K562 (cell line): ENCODE data around the gene LYRM1. TPM values are rescaled to one million over a fixed set of nuclear protein-coding genes. Genes with fewer than 3 reads are reported as not detected.

Experiments used
- ATAC-seq: fragments of 200-7000 bp; cut with Tn5 transposase; 3 replicates; pipeline ENCODE4 v1.9.1; 2020; ENCODE audit warnings: moderate library complexity
- BruUV-seq: library from RNA; stranded (reverse); fragments of 400-500 nt; replicated peaks from 2 replicates; lab custom pipeline; 2021; lab: Mats Ljungman, UMichigan
- CTCF ChIA-PET: fragments of 300-600 bp; formaldehyde crosslinking; extraction: SDS; loops from one replicate; lab custom pipeline; 2021; ENCODE audit warnings: low intra/inter-chr PET ratio; lab: Yijun Ruan, JAX
- POLR2A ChIA-PET: fragments of 300-600, 350-650 bp; sonication (Branson Sonifier 250); formaldehyde crosslinking; extraction: SDS; loops from one replicate; lab custom pipeline; 2021; ENCODE audit warnings: antibody characterized with exemption, inconsistent platforms; lab: Yijun Ruan, JAX
- DNase-seq, 4 experiments: peaks; one replicate each; pipeline versions ENCODE4 v3.0.0 to v3.0.0-alpha.2; 2011 to 2018; ENCODE audit warnings: low spot score in 3 of 4, mixed read lengths in 3 of 4; ENCODE audit errors: extremely low read depth in 1 of 4
- FAIRE-seq: peaks from 2 replicates; lab custom pipeline; 2011; peaks lifted over from hg19 to GRCh38; lab: Jason Lieb, UNC
- H2AFZ ChIP-seq: 2 replicates; pipeline ENCODE4 v1.6.0; 2011; ENCODE audit warnings: low read depth, low read length, control low read depth, inconsistent platforms
- H3K27ac ChIP-seq: fragments of 200-600 bp; 3 replicates; pipeline ENCODE4 v1.8.0; 2011; ENCODE audit warnings: low read depth, mild to moderate bottlenecking, control low read depth, inconsistent platforms, low read length, moderate library complexity, mixed read lengths; ENCODE audit errors: extremely low read depth
- H3K27me3 ChIP-seq, 2 experiments: fragments of 300-600 bp in 1 of 2; 2 replicates in 1 of 2; 3 replicates in 1 of 2; pipeline versions ENCODE4 v1.6.0 to v1.8.0; 2011; ENCODE audit warnings: inconsistent platforms in 2 of 2, low read length in 2 of 2, mild to moderate bottlenecking in 1 of 2, mixed read lengths in 1 of 2, moderate library complexity in 1 of 2; ENCODE audit not compliant: control insufficient read depth in 2 of 2, insufficient read depth in 2 of 2
- H3K36me3 ChIP-seq: fragments of 300-600 bp; 3 replicates; pipeline ENCODE4 v1.8.0; 2011; ENCODE audit warnings: mild to moderate bottlenecking, low read length, inconsistent platforms; ENCODE audit not compliant: control insufficient read depth, insufficient read depth
- H3K4me1 ChIP-seq, 2 experiments: fragments of 200-600 bp in 1 of 2; replicated peaks in 1 of 2; 2 replicates in 1 of 2; 3 replicates in 1 of 2; pipeline versions ENCODE4 v1.5.1 to v1.8.0; 2011; ENCODE audit warnings: inconsistent platforms in 2 of 2, low read length in 2 of 2, mild to moderate bottlenecking in 1 of 2, mixed read lengths in 1 of 2, moderate library complexity in 1 of 2; ENCODE audit not compliant: control insufficient read depth in 2 of 2, insufficient read depth in 2 of 2
- H3K4me2 ChIP-seq: 2 replicates; pipeline ENCODE4 v1.6.1; 2011; ENCODE audit warnings: low read length, control low read depth, inconsistent platforms, mixed read lengths; ENCODE audit not compliant: insufficient read depth
- H3K4me3 ChIP-seq: fragments of 200-600 bp; sonication (generic), shearing (Covaris generic); 2 replicates; pipeline ENCODE4 v1.5.1; 2016; ENCODE audit warnings: control low read depth, inconsistent platforms
- H3K79me2 ChIP-seq: fragments of 200-600 bp; 3 replicates; pipeline ENCODE4 v1.8.0; 2011; ENCODE audit warnings: low read length, inconsistent platforms; ENCODE audit not compliant: control insufficient read depth, insufficient read depth
- H3K9ac ChIP-seq, 2 experiments: 2 replicates each; pipeline versions ENCODE4 v1.6.0 to v1.6.1; 2011; ENCODE audit warnings: low read depth in 2 of 2, low read length in 2 of 2, control low read depth in 1 of 2, inconsistent platforms in 1 of 2, mild to moderate bottlenecking in 1 of 2, mixed read lengths in 1 of 2; ENCODE audit not compliant: insufficient read depth in 1 of 2
- H3K9me1 ChIP-seq: one replicate; pipeline ENCODE4 v1.6.0; 2011; ENCODE audit warnings: inconsistent platforms, mild to moderate bottlenecking, low read length, moderate library complexity; ENCODE audit not compliant: control insufficient read depth, insufficient read depth
- H3K9me3 ChIP-seq: replicated peaks from 2 replicates; pipeline ENCODE4 v1.5.1; 2011; ENCODE audit warnings: low read depth, low read length, inconsistent platforms; ENCODE audit not compliant: control insufficient read depth, insufficient read depth
- H4K20me1 ChIP-seq: replicated peaks from 2 replicates; pipeline ENCODE4 v1.6.1; 2011; ENCODE audit warnings: low read length, inconsistent platforms, mixed read lengths; ENCODE audit not compliant: control insufficient read depth, insufficient read depth
- ATF6 ChIP-seq: sonication (generic); formaldehyde crosslinking; IDR thresholded peaks from 2 replicates; pipeline ENCODE4 v1.4.0; 2020; ENCODE audit warnings: mild to moderate bottlenecking, missing genetic modification reagents
- HMBOX1 ChIP-seq: sonication (generic); IDR thresholded peaks from 2 replicates; pipeline ENCODE4 v1.6.1; 2016
- NRF1 ChIP-seq, 2 experiments: fragments of 450-650 bp; IDR thresholded peaks in 1 of 2; conservative IDR thresholded peaks in 1 of 2; 2 replicates each; pipeline ENCODE4 v1.6.1; 2014; ENCODE audit warnings: mild to moderate bottlenecking in 2 of 2
- SFPQ ChIP-seq: fragments of 200-400 bp; formaldehyde crosslinking; IDR thresholded peaks from 2 replicates; pipeline ENCODE4 v1.6.1; 2017; ENCODE audit warnings: mild to moderate bottlenecking, low read depth, low read length, moderate library complexity
- ZFX ChIP-seq: sonication (generic); formaldehyde crosslinking; IDR thresholded peaks from 2 replicates; pipeline ENCODE4 v1.8.0; 2022; ENCODE audit warnings: mild to moderate bottlenecking, missing genetic modification reagents, moderate library complexity
- ZNF197 ChIP-seq: fragments of 200-800 bp; sonication (Bioruptor generic); IDR thresholded peaks from 2 replicates; pipeline ENCODE4 v1.6.1; 2016; ENCODE audit warnings: low read depth, missing genetic modification characterization, missing compliant biosample characterization
- ZNF764 ChIP-seq: fragments of 250-450 bp; sonication (Bioruptor Pico); IDR thresholded peaks from 2 replicates; pipeline ENCODE4 v1.4.0; 2020; ENCODE audit warnings: low read depth, mild to moderate bottlenecking, moderate library complexity
- WGBS: fragments of 100-300 bp; shearing (Covaris generic); methylation state at CpG from one replicate; pipeline ENCODE4 v1.1.6; 2016; ENCODE audit warnings: low coverage, mixed read lengths; ENCODE audit not compliant: insufficient coverage; ENCODE audit errors: missing lambda C conversion rate; 5-methylcytosine and 5-hydroxymethylcytosine counted together
- in situ Hi-C: fragments of 300-500 bp; cut with MboI; formaldehyde crosslinking; loops from 4 replicates; pipeline ENCODE4 v1.15.0; 2018; ENCODE audit warnings: inconsistent platforms, mixed read lengths
- intact Hi-C: fragments of 100-400 bp; cut with micrococcal nuclease; formaldehyde crosslinking; loops from 2 replicates; pipeline ENCODE4 v1.14.2; 2022
- polyA plus RNA-seq, 8 experiments: library from polyadenylated mRNA; depleted of rRNA in 4 of 8; stranded (reverse) in 5 of 8; unstranded in 3 of 8; fragments of >200 nt; fragmentation: Nextera tagmentation in 2 of 8; fragmentation: Illumina TruSeq in 1 of 8; extraction: Ambion mirVana in 2 of 8; extraction: Trizol in 1 of 8; gene quantifications; 2 replicates each; pipeline versions ENCODE4 v1.2.1 to v1.2.3, GENCODE V29; 2011 to 2014; ENCODE audit warnings: inconsistent platforms in 1 of 8, missing spikeins in 1 of 8
- total RNA-seq, 7 experiments: library from RNA; depleted of rRNA in 6 of 7; stranded (reverse); fragments of >200 nt in 6 of 7; fragmentation: Illumina TruSeq in 2 of 7; extraction: Trizol in 2 of 7; gene quantifications; 2 replicates each; pipeline versions ENCODE4 v1.2.1 to v1.2.3, GENCODE V29; 2011 to 2021; ENCODE audit warnings: low replicate concordance in 1 of 7

Gene LYRM1
- total and polyA plus RNA-seq, 9 of the 15 experiments (the other 6 are each of a cell fraction or from before 2014, with no cell fraction given) = 17.5 to 44.1 (median 32.7) TPM

GRCh38 chr16:20865420-20866131 is 35.0 kb upstream of the LYRM1 start:
- Histone ChIP-seq H3K4me1 (peaks cover 14 to 25% of the 10 kb centered on the region in 2 experiments), H3K9me3 (no peaks in the 10 kb centered on the region), H3K79me2 (peaks cover 8% of the 10 kb centered on the region; the same call in 1 of the 3 replicates), H4K20me1 (peaks cover 16% of the 10 kb centered on the region; the same call in 1 of the 2 replicates), H3K27me3 (no peaks in the 10 kb centered on the region), H2AFZ (peak overlapping the region; percentile 51), H3K4me3 (no peak overlapping the region), H3K36me3 (no peaks in the 10 kb centered on the region), H3K9ac (peak overlapping the region in 1 of 2 experiments; percentile 1; a peak in 1 of 4 replicates), H3K4me2 (peak overlapping the region; percentile 13; the same call in 1 of the 2 replicates), H3K27ac (peak overlapping the region; percentile 13; the same call in 2 of the 3 replicates), H3K9me1 (no peaks in the 10 kb centered on the region)
- TF ChIP-seq ZNF197 (CRISPR knock-in tag) (0 out of 2 replicates have a peak, but pooled peaks have one; percentile 28), ZFX (CRISPR knock-in tag) (0 out of 2 replicates have a peak, but pooled peaks have one; percentile 9), SFPQ (no peak), HMBOX1 (0 out of 2 replicates have a peak, but pooled peaks have one; percentile 2), ZNF764 (no peak), NRF1 (conservative IDR thresholded peaks at IDR 0.05 in 1 of 2, IDR thresholded peaks at IDR 0.05 in 1 of 2) (no peak), ATF6 (no peak)
- POLR2A ChIA-PET = interaction anchor here (0.7 to 1.7 kb wide), 10 partner anchors 8 to 91 kb away, joined by 3 to 10 read pairs (median 4); partner anchors contain the start of genes DCUN1D3 and LYRM1
- intact Hi-C loops = no loop called here
- BruUV-seq = no TSS peak
- DNase-seq = no peak
- in situ Hi-C loops = no loop called here
- WGBS = 35% methylated on average over 6 of the region's 6 CpGs
- CTCF ChIA-PET = no interaction called here
- FAIRE-seq = no peak
- ATAC-seq = peak; percentile 18; the same call in 1 of the 3 replicates
